Vagina (tissue), 2 donors: ENCODE measurements around the gene CDH26. TPM values are rescaled to one million over a fixed set of nuclear protein-coding genes. Genes with fewer than 3 reads are reported as not detected.

Experiments used
- DNase-seq, 2 donors: peaks; one replicate each; pipeline ENCODE4 v3.0.0-alpha.2; 2017; ENCODE audit errors: extremely low spot score in 2 of 2
- H3K27ac ChIP-seq: fragments of 200-600 bp; sonication (generic); one replicate; pipeline ENCODE4 v1.5.1; 2019
- H3K27me3 ChIP-seq: fragments of 200-600 bp; sonication (generic); one replicate; pipeline ENCODE4 v1.5.1; 2019
- H3K36me3 ChIP-seq, 2 donors: fragments of 200-600 bp; sonication (generic); one replicate each; pipeline ENCODE4 v1.5.1; 2017 to 2019
- H3K4me1 ChIP-seq: fragments of 200-600 bp; sonication (generic); one replicate; pipeline ENCODE4 v1.5.1; 2019
- H3K4me3 ChIP-seq, 2 donors: fragments of 200-600 bp; sonication (generic); 1 replicate in 1 of 2; 2 replicates in 1 of 2; pipeline ENCODE4 v1.5.1; 2016 to 2019
- H3K9me3 ChIP-seq: fragments of 200-600 bp; sonication (generic); one replicate; pipeline ENCODE4 v1.5.1; 2019
- POLR2A ChIP-seq, 2 donors: fragments of 450-650 bp; IDR thresholded peaks; one replicate each; pipeline ENCODE4 v1.6.1; 2017; ENCODE audit warnings: antibody characterized with exemption in 2 of 2, mild to moderate bottlenecking in 2 of 2, moderate library complexity in 2 of 2
- POLR2AphosphoS5 ChIP-seq, 2 donors: sonication (generic); formaldehyde crosslinking; IDR thresholded peaks; one replicate each; pipeline ENCODE4 v1.9.0; 2017; ENCODE audit warnings: antibody characterized with exemption in 2 of 2, mild to moderate bottlenecking in 2 of 2, low read depth in 1 of 2; ENCODE audit not compliant: insufficient read depth in 1 of 2
- intact Hi-C: fragments of 100-400 bp; cut with DNase I; formaldehyde crosslinking; loops from one replicate; pipeline ENCODE4 v1.15.1; 2023
- total RNA-seq: library from RNA; depleted of rRNA; stranded (reverse); fragments of >200 nt; gene quantifications from one replicate; pipeline ENCODE4 v1.2.3, GENCODE V29; 2016
- TF ChIP-seq, protein P1 (sequence below), 3 experiments: fragments of 450-650 bp in 2 of 3; fragments of 200-600 bp in 1 of 3; sonication (generic) in 1 of 3; IDR thresholded peaks; one replicate each; pipeline ENCODE4 v1.5.1; 2017 to 2019; ENCODE audit warnings: antibody characterized with exemption in 3 of 3, mild to moderate bottlenecking in 2 of 3, moderate library complexity in 2 of 3

Gene CDH26
- total RNA-seq, 1 donor from 2014 or later, result 6.6 TPM

GRCh38 chr20:59996108-59996507 lies 37.9 kb downstream of the CDH26 start:
- no peak for TF ChIP-seq POLR2A (IDR thresholded peaks at IDR 0.05)
- no peak for TF ChIP-seq POLR2AphosphoS5 (IDR thresholded peaks at IDR 0.05; ENCODE audit: insufficient read depth in 1 of 2, low read depth in 1 of 2)
- TF ChIP-seq, protein P1, sequence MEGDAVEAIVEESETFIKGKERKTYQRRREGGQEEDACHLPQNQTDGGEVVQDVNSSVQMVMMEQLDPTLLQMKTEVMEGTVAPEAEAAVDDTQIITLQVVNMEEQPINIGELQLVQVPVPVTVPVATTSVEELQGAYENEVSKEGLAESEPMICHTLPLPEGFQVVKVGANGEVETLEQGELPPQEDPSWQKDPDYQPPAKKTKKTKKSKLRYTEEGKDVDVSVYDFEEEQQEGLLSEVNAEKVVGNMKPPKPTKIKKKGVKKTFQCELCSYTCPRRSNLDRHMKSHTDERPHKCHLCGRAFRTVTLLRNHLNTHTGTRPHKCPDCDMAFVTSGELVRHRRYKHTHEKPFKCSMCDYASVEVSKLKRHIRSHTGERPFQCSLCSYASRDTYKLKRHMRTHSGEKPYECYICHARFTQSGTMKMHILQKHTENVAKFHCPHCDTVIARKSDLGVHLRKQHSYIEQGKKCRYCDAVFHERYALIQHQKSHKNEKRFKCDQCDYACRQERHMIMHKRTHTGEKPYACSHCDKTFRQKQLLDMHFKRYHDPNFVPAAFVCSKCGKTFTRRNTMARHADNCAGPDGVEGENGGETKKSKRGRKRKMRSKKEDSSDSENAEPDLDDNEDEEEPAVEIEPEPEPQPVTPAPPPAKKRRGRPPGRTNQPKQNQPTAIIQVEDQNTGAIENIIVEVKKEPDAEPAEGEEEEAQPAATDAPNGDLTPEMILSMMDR (IDR thresholded peaks at IDR 0.05), result no peak
- Histone ChIP-seq H3K27me3 (no peaks in the 10 kb centered on the region), H3K4me3 (no peak overlapping the region), H3K27ac (no peak overlapping the region), H3K9me3 (no peaks in the 10 kb centered on the region), H3K36me3 (no peaks in the 10 kb centered on the region), H3K4me1 (peaks cover 8% of the 10 kb centered on the region)
- DNase-seq, result no peak
- intact Hi-C loops, result no loop called here

DNA sequence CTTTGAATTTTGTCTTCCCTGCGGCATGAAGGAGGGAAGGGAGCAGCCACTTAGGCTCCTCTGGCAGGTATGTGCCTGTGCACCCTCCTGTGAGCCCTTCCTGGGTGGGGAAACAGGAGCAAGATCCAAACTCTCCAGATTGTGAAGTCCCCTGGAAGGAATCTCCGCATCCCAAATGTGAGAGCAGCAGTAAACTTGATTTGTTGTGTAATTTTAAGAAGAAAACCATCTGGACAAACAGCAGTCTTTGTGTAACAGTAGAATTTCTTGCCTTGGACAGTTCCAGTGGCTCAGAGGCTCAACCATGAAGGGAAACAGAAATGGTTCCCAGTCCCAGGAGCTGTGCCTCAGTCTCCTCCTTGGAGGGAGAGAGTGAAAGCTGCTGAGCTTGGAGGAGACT lies 39.7 kb downstream of the CDH26 start:
- no peak for DNase-seq
- H3K9me3 ChIP-seq, result no peaks in the 10 kb centered on the region
- TF ChIP-seq, protein P1 (IDR thresholded peaks at IDR 0.05), result no peak
- TF ChIP-seq POLR2AphosphoS5 (IDR thresholded peaks at IDR 0.05; ENCODE audit: insufficient read depth in 1 of 2, low read depth in 1 of 2) (no peak), POLR2A (IDR thresholded peaks at IDR 0.05) (no peak)
- no peaks in the 10 kb centered on the region for H3K36me3 ChIP-seq
- H3K27me3 ChIP-seq, result no peaks in the 10 kb centered on the region
- H3K4me1 ChIP-seq, result peaks cover 8% of the 10 kb centered on the region
- intact Hi-C loops, result no loop called here
- H3K4me3 ChIP-seq, result no peak overlapping the region
- no peak overlapping the region for H3K27ac ChIP-seq

DNA sequence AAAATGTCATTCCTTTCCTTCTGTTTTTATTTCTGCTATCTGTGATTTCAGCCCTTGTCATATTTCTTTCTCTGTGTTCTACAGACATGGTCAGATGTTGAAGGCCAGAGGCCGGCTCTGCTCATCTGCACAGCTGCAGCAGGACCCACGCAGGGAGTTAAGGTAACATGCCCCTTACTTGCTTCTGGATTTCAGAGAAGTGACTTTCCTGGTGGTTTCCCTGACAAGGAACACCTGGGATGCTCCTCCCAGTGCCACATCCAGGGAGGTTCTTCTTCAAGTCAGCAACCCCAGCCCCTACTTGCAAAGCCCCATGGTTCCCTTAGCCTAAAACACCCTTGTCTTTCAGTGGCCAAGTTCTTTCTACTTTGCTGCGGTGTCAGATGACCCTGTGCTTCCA lies 41.3 kb downstream of the CDH26 start:
- no peaks in the 10 kb centered on the region for H3K36me3 ChIP-seq
- H3K27ac ChIP-seq, result no peak overlapping the region
- no peak for DNase-seq
- H3K4me1 ChIP-seq, result peaks cover under 1% of the 10 kb centered on the region
- H3K27me3 ChIP-seq, result no peaks in the 10 kb centered on the region
- intact Hi-C loops, result no loop called here
- H3K4me3 ChIP-seq, result no peak overlapping the region
- no peak for TF ChIP-seq POLR2AphosphoS5 (IDR thresholded peaks at IDR 0.05; ENCODE audit: insufficient read depth in 1 of 2, low read depth in 1 of 2)
- no peak for TF ChIP-seq POLR2A (IDR thresholded peaks at IDR 0.05)
- TF ChIP-seq, protein P1 (IDR thresholded peaks at IDR 0.05), result no peak
- no peaks in the 10 kb centered on the region for H3K9me3 ChIP-seq

DNA sequence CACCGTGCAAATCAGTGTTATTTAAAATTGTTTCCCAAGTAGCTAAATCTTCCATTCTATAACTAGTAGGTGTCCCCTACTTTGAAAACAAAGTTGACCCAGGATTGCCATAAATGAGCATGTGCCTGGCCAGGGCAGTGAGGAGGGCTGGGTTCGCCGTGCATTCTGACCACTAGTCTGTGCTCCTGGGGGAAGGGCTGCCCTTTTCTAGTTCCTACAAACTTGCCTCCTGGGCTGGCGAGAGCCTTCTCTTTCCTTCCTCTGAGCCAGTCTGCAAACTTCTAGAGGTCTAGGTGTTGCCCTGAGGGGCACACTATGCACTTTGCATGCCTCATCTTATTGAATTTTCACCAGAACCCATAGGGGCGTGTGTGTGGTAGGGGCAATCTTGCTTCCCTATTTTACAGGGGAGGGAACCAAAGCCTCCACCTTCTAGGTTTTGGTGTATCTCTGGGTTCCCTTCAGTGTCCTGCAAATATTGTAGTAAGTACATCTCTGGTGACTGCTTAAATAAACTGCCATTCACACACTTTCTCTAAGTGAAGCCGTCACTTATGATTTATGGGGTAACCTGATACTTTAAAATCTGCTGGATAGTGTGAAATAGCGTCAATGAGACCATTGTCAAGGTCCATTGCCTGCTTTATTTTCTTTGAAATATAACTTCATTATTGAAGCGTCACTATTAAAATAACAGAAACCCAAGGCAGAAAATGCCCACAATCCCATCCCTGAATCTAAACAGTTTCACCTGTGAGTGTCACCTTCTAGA lies 42.2 kb downstream of the CDH26 start:
- intact Hi-C loops, result no loop called here
- no peaks in the 10 kb centered on the region for H3K27me3 ChIP-seq
- no peak overlapping the region for H3K4me3 ChIP-seq
- no peaks in the 10 kb centered on the region for H3K36me3 ChIP-seq
- TF ChIP-seq, protein P1 (IDR thresholded peaks at IDR 0.05), result no peak
- TF ChIP-seq POLR2AphosphoS5 (IDR thresholded peaks at IDR 0.05; ENCODE audit: insufficient read depth in 1 of 2, low read depth in 1 of 2), result no peak
- TF ChIP-seq POLR2A (IDR thresholded peaks at IDR 0.05), result no peak
- no peaks in the 10 kb centered on the region for H3K9me3 ChIP-seq
- H3K27ac ChIP-seq, result no peak overlapping the region
- no peaks in the 10 kb centered on the region for H3K4me1 ChIP-seq
- DNase-seq, result no peak

DNA sequence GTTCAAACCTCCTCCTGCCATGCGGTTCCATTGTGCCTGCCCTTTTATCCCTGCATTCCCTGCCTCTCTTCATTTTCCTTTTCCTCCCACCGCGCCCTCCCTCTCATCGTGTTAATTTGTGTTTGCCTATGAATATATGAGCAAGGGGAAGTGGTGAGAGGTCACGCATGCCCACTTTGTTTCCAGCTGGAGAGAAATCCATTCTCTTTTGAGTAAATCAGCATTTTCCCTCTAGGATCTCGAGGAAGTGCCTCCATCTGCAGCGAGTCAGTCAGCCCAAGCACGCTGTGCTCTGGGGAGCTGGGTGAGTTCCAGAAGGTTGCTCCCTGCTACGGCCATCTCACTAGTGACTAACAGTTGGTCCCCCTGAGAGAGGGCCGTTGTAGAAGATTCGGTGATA lies 42.9 kb downstream of the CDH26 start:
- no peak for TF ChIP-seq POLR2AphosphoS5 (IDR thresholded peaks at IDR 0.05; ENCODE audit: insufficient read depth in 1 of 2, low read depth in 1 of 2)
- TF ChIP-seq, protein P1 (IDR thresholded peaks at IDR 0.05), result no peak
- no peak for TF ChIP-seq POLR2A (IDR thresholded peaks at IDR 0.05)
- no peak overlapping the region for H3K27ac ChIP-seq
- H3K9me3 ChIP-seq, result no peaks in the 10 kb centered on the region
- no peak for DNase-seq
- intact Hi-C loops, result no loop called here
- peak overlapping the region in 1 of 2 donors; percentile 12 for H3K4me3 ChIP-seq
- no peaks in the 10 kb centered on the region for H3K36me3 ChIP-seq
- no peaks in the 10 kb centered on the region for H3K4me1 ChIP-seq
- no peaks in the 10 kb centered on the region for H3K27me3 ChIP-seq
